Ishikawa (cell line): ENCODE data around the gene MAGI1.

Experiments used
- CEBPB ChIP-seq: IDR thresholded peaks from 2 replicates; pipeline ENCODE4 v1.6.1; 2012
- CREB1 ChIP-seq: IDR thresholded peaks from 2 replicates; pipeline ENCODE4 v1.6.1; 2012; ENCODE audit warnings: low read depth
- EGR1 ChIP-seq: IDR thresholded peaks from 2 replicates; pipeline ENCODE4 v1.6.1; 2012
- EP300 ChIP-seq: IDR thresholded peaks from 2 replicates; pipeline ENCODE4 v1.6.1; 2012; ENCODE audit warnings: borderline replicate concordance
- FOXM1 ChIP-seq: IDR thresholded peaks from 2 replicates; pipeline ENCODE4 v1.6.1; 2012; ENCODE audit warnings: low read depth, borderline replicate concordance
- MAX ChIP-seq: IDR thresholded peaks from 2 replicates; pipeline ENCODE4 v1.6.1; 2012
- NFIC ChIP-seq: IDR thresholded peaks from 2 replicates; pipeline ENCODE4 v1.6.1; 2012
- RAD21 ChIP-seq: IDR thresholded peaks from 2 replicates; pipeline ENCODE4 v1.6.1; 2012; ENCODE audit warnings: low read depth
- TAF1 ChIP-seq: IDR thresholded peaks from 2 replicates; pipeline ENCODE4 v1.6.1; 2012; ENCODE audit warnings: low read depth, mild to moderate bottlenecking
- TCF12 ChIP-seq: IDR thresholded peaks from 2 replicates; pipeline ENCODE4 v1.6.1; 2012; ENCODE audit warnings: low read depth
- TEAD4 ChIP-seq: IDR thresholded peaks from 2 replicates; pipeline ENCODE4 v1.6.1; 2012
- USF1 ChIP-seq: IDR thresholded peaks from 2 replicates; pipeline ENCODE4 v1.6.1; 2012
- YY1 ChIP-seq: IDR thresholded peaks from 2 replicates; pipeline ENCODE4 v1.6.1; 2012; ENCODE audit warnings: low read depth
- ZBTB7A ChIP-seq: IDR thresholded peaks from 2 replicates; pipeline ENCODE4 v1.6.1; 2012; ENCODE audit warnings: low read depth
- TF ChIP-seq, protein P1 (sequence below): IDR thresholded peaks from 2 replicates; pipeline ENCODE4 v1.6.1; 2012; ENCODE audit warnings: low read depth, mild to moderate bottlenecking

Gene MAGI1

DNA sequence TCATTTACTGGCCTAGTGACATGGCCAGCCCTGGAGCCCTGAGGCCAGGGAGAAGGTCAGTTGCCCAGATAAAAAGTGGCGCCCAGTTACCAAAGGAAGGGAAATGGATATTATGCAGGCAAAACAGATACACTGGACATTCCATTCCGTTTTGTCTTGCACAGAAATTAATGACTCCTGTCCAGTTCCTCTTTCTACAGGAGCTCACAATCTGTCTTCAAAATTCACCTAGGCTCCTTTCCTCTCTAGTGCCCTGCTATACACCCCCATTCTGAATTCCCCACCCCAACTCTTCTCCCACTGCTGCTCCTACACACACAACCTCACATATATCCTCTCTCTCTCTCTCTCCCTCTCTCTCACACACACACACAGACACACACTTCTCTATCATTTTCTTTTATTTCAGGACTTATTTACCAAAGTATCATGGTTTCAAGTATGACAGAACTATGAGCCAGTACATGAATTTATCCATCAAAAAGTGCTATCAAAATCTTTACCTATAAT is 229.0 kb downstream of the MAGI1 start:
- no peak for TF ChIP-seq CREB1
- TF ChIP-seq FOXM1 = no peak
- no peak for TF ChIP-seq CEBPB
- TF ChIP-seq, protein P1, sequence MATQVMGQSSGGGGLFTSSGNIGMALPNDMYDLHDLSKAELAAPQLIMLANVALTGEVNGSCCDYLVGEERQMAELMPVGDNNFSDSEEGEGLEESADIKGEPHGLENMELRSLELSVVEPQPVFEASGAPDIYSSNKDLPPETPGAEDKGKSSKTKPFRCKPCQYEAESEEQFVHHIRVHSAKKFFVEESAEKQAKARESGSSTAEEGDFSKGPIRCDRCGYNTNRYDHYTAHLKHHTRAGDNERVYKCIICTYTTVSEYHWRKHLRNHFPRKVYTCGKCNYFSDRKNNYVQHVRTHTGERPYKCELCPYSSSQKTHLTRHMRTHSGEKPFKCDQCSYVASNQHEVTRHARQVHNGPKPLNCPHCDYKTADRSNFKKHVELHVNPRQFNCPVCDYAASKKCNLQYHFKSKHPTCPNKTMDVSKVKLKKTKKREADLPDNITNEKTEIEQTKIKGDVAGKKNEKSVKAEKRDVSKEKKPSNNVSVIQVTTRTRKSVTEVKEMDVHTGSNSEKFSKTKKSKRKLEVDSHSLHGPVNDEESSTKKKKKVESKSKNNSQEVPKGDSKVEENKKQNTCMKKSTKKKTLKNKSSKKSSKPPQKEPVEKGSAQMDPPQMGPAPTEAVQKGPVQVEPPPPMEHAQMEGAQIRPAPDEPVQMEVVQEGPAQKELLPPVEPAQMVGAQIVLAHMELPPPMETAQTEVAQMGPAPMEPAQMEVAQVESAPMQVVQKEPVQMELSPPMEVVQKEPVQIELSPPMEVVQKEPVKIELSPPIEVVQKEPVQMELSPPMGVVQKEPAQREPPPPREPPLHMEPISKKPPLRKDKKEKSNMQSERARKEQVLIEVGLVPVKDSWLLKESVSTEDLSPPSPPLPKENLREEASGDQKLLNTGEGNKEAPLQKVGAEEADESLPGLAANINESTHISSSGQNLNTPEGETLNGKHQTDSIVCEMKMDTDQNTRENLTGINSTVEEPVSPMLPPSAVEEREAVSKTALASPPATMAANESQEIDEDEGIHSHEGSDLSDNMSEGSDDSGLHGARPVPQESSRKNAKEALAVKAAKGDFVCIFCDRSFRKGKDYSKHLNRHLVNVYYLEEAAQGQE = no peak
- TF ChIP-seq TEAD4 = no peak
- TF ChIP-seq EP300 = no peak
- no peak for TF ChIP-seq YY1
- TF ChIP-seq RAD21 = no peak
- TF ChIP-seq NFIC = no peak

DNA sequence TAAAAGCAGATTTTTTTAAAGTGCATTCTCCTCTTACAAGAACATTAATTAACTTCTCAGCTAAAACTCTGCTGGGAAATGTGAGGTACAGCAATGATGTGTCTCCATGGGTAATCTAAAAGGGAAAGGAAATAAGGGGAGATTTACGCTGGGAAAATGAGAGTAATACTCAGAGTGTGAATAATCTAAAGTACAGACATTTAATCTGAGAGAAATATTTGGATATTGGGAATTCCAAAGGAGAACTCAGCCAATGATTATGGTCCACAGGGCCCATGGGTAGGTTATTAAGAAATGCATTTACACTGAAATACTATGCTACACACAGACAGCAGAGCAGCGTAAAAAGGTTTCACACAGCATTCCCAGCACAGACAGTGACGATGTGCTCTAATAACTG is 229.9 kb downstream of the MAGI1 start:
- TF ChIP-seq YY1 (no peak), EGR1 (no peak), EP300 (no peak), NFIC (no peak), TAF1 (no peak), USF1 (no peak), TCF12 (no peak), FOXM1 (no peak), ZBTB7A (no peak)

DNA sequence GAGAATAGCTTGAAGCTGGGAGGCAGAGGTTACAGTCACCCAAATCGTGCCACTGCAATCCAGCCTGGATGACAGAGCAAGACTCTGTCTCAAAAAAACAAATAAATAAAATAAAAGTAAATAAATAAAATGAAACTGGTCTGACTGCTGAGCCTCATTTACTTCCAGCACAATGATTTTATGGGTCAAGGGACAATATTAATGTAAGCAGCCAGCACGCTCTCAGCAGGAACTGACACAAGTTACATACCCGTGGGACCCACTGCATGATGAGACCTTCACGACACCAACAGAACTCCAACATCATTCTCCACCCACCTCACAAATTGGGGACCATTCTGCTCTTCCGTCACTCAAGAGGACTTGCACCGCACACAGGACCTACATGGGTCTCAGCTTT is 230.3 kb downstream of the MAGI1 start:
- TF ChIP-seq RAD21 (no peak), FOXM1 (no peak), CREB1 (no peak), ZBTB7A (no peak), MAX (no peak), NFIC (no peak), TCF12 (no peak), EP300 (no peak)

DNA sequence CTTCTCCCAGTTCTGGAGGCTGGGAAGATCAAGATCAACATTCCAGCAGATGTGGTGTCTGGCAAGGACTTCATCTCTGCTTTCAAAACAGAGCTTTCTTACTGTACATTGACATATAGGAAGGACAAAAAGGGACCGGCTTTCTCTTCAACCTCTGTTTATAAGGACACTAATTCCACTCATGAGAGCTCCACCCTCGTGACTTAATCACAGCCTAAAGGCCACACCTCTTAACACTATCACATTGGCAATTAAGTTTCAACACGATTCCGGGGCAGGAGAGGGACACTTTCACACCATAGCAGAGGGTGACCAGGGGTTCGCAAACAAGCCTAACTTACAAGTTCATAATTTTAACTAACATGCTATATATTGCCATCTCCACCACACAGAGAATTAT is 231.5 kb downstream of the MAGI1 start:
- no peak for TF ChIP-seq RAD21
- no peak for TF ChIP-seq ZBTB7A
- no peak for TF ChIP-seq TEAD4
- no peak for TF ChIP-seq TAF1

- TF ChIP-seq RAD21 (peak; percentile 19; the same call in 1 of the 2 replicates), YY1 (no peak)
These were observed 232.1 kb downstream of the MAGI1 start for GRCh38 chr3:65806600-65806999.

GRCh38 chr3:65796676-65797075 is 242.0 kb downstream of the MAGI1 start:
- TF ChIP-seq TEAD4 = no peak
- TF ChIP-seq YY1 = no peak
- TF ChIP-seq EGR1 = no peak
- TF ChIP-seq USF1 = no peak
- no peak for TF ChIP-seq CEBPB
- no peak for TF ChIP-seq EP300
- TF ChIP-seq RAD21 = no peak
- no peak for TF ChIP-seq FOXM1

- TF ChIP-seq FOXM1 (no peak), CREB1 (no peak), CEBPB (no peak), TCF12 (no peak), TAF1 (no peak), TEAD4 (no peak), EP300 (no peak), USF1 (no peak), ZBTB7A (no peak), NFIC (no peak), YY1 (no peak)
- TF ChIP-seq, protein P1 = no peak
These were observed 243.6 kb downstream of the MAGI1 start for GRCh38 chr3:65795166-65795565.
